GM11168 (cell line): ENCODE results near the gene SMC4.

Source experiments
- in situ Hi-C: fragments of 300-500 bp; cut with MboI; formaldehyde crosslinking; loops from one replicate; pipeline ENCODE4 v1.12.0; 2022; ENCODE audit warnings: low sequenced_read_pairs; ENCODE audit not compliant: unreplicated experiment

The SMC4 gene

DNA sequence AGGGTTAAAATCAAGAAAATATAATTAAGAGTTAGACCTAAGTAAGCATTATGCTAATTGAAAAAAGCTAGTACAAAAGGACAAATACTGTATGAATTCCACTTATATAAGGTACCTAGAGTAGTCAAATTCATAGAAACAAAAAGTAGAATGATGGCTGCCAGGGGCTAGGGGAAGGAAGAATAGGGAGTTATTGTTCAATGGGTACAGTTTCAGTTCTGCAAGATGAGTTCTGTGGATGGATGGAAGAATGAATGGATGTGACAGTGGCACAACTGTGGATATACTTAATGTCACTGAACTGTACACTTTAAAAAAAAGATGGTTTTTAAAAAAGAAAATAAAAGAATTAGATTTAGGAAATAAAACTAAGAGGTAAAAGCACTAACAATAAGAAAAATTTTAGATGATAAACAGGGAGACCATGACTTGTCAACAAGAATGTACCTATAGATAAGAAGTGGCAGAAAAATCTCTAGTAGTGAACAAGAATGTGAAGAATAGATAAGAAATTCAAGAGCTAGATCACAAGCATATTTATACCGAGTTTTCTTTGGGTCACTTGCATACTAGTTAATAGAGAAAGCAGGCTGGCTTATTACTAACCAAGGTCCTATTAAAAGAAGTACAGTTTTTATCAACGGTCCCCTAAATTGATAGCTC is 6.0 kb upstream of the SMC4 start:
- in situ Hi-C loops = no loop called here

DNA sequence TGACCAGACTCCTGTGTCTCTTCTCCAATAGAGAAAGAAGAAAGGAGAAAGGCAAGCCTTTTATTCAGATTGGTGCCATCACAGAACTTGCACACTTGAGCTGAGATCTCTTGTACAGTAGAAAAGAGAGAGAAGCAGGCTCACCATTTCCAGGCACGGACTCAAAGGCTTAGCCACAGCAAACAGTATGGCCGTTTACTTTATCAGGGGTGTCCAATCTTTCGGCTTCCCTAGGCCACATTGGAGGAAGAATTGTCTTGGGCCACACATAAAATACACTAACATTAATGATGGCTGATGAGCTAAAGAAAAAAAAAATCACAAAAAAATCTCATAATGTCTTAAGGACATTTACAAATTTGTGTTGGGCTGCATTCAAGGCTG is 5.4 kb upstream of the SMC4 start:
- in situ Hi-C loops = no loop called here

DNA sequence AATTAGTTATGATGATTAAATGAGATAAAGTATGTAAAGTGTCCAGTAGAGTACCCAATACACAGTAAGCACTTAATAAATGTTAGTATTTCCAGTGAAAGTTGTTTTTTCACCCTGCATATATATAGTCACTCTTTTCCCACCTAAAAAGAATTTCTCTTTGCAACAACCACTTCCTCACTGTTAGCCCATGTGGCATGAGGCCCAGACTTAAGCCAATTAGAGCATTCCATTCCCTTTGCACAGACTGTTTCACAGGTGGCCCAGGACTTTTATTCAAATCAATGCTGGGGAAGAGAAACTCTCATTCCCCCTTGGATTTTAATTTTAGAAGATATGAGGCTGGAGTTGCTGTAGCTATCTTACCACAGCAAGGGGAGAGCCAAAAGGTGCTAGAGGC is 4.2 kb upstream of the SMC4 start:
- in situ Hi-C loops = no loop called here

DNA sequence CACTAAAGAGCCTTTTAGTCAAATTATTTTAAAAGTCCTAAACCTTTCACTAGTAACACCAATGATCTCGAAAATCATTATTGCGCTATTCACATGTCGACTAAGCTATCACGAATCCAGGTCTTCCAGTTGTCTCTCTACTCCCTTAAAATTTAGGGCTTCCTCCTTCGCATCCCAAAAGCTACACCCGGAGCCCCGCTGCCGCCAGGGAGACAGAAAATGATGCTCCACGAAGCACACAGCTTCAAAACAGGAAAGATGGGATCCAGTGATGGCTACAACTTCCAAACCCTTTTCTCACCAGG is 678 bp upstream of the SMC4 start:
- in situ Hi-C loops = no loop called here

DNA sequence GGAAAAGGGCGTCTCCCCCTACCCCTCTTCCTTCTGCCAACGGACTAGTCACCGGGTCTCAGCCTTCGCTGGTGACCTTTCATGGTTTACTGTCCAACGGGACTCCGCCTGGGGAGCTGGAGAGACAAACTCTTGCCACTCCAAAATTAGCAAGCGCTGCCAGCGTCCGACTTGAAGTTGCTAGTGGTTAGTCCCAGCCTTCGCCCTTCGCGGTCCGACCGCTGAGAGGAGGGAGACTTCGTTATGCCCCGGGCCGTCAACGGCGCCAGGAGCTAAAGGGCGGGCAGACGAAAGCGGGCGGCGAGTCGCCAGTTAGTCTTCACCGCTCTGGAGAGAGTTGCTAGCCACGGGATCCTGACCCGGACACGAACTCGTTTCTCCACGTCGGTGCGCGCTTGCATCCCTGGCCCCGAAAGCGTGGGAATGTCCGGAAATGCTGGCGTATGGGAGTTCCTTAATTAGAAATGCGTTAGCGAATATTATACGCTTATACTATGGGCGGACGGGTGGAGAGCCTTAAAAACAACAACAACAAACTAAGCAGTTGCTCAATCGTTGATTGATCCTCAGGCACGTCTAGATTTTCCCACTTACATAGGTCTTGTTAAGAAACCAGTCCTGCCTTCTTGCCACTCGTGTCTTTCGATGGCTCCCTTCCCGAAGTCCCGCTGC is 716 bp downstream of the SMC4 start:
- in situ Hi-C loops = no loop called here

DNA sequence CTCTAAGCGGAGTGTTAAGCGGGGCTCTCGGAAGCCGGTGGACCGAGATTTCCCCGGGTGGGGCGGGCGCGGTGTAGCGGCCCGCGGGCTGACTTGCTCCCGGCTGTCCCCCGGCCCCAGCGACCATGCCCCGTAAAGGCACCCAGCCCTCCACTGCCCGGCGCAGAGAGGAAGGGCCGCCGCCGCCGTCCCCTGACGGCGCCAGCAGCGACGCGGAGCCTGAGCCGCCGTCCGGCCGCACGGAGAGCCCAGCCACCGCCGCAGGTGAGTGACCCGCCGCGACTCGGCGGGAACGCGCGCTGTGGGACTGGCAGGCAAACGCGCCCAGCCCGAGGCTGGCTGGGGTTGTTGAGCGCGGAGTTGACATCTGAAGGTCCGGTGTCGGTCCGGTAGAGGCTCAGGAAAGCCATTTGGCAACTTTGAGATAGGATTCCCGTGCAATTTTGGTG is 1.3 kb downstream of the SMC4 start:
- in situ Hi-C loops = no loop called here

DNA sequence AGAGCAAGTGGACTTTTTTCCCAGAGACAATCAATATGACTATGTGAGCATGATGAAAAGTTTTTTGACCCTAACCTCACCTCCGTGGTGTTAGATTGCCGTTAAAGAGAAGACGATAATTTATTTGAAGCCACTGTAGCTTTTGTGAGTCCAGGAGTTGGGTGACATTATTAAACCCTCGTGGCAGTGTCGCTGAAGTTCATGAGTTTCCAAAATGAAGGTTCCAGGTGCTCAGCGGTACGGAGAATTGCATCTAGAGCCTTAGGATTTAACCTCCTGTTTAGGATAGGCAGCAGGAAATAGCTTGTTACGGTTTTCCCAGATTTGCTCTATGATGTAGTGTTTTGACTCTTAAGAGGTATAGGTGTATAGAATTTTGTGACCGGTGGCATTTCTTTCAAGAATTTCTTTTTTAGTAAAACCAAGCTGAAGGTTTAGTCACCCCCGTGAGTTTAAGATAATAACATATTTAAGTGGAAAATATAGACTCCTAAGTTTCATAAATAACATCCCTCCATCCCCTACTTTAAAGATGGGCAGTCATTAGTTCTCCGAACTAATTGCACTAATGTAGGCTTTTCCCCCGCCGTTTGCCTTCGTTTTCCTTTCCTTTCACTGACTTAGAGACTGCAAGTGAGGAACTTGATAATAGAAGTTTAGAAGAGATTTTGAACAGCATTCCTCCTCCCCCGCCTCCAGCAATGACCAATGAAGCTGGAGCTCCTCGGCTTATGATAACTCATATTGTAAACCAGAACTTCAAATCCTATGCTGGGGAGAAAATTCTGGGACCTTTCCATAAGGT is 2.0 kb downstream of the SMC4 start:
- in situ Hi-C loops = no loop called here

DNA sequence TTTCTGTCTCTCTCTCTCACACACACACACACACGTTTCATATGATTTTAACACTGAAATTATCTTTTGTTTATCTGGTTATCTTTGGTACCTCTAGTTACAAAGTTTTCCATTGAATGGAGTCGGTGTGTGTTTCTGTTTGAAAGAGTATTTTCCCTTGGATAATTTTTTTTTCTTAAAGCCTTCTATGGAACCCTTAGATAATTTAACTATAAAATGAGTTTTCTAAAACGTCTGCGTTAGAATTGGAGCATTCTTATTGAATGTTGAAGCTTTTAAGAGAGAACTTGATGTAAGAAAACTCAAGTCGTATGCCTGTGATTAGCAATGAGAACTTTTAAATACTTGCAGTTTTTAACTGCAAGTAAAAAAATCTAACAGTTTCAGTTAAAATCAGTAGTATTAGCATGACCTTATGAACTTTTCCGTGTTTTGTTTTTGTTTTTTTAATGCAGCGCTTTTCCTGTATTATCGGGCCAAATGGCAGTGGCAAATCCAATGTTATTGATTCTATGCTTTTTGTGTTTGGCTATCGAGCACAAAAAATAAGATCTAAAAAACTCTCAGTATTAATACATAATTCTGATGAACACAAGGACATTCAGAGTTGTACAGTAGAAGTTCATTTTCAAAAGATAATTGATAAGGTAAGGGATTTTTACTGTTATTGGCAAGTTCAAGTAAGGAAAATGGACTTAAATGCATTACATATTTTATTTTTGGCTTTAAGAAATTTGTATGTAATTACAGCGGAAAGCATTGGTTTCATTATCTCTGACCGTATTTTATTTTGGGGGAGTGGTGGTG is 3.0 kb downstream of the SMC4 start:
- in situ Hi-C loops = no loop called here

DNA sequence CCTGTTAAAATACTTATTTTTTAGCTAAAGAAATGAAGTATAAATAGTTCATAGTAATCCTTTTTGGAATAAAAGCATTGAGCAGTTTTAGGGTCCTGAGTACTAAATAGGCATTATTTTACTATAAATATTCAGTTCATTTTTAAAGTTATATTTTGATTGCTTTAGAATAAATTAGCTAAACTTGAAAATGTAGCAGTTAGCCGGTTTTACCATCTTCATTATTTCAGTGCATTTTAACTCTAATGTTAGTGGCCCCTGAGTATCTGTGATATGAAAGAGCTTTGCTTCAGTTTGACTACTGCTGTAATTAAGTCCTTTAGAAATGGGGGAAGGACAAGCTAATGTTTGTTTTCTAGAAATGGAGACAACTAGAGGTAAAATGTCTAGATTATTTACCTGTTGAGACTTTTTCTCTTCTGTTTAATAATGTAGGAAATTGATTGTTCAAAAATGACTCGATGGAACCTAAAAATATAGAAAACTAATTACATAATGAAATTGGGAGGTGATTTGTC is 3.6 kb downstream of the SMC4 start:
- in situ Hi-C loops = no loop called here

DNA sequence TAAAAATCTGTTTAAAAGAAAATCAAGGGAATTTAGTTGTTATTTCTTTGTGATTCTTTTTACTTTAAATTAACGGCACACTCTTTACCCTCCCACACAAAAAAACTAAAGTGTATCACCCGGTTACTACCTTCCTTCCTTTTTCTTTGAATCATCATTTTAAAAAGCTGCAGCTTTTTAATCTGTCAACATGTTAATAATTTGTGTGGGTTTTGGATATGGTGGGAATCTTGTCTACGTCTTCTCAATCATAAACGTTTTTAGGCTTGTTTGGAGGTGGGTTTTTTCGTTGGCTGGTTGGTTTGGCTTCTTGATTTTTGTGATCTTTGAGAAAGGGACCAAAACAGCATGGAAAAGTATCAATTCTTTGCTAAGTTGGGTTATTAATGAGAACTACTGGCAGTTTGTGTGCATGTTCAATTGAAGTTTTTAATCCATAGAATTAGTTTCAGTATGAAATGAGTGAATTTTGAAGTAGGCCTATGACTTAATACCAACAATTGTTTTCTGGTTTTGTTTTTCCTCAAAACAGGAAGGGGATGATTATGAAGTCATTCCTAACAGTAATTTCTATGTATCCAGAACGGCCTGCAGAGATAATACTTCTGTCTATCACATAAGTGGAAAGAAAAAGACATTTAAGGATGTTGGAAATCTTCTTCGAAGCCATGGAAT is 4.5 kb downstream of the SMC4 start:
- in situ Hi-C loops = no loop called here

DNA sequence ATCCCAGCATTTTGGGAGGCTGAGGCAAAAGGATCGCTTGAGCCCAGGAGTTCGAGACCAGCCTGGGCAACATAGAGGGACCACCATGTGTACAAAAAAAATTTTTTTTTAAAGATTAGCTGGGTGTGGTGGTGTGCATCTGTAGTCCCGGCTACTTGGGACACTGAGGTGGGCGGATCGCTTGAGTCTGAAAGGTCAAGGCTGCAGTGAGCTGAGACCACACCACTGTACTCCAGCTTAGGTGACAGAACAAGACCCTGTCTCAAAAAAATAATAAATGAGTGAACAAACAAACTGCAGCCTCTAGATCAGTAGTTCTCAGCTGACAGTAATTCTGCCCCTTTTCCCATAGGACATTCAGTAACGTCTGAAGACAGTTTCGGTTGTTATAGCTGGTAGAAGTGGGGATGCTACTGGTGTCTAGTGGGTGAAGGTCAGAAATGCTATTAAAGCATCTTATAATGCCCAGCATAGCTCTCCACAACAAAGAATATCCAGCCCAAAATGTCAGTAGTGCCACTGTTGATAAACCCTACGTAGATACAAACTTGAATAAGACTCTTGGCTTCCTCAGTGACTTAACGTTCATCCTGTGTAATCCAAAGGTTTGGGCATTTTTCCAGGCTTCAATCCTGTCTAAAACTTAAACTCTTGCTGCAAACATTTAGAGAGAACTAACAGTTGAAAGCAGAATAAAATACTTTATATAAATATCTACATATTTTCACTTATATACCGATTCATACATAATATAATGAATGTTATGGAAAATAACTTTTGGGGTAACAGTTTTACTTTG is 10.6 kb downstream of the SMC4 start:
- in situ Hi-C loops = no loop called here

DNA sequence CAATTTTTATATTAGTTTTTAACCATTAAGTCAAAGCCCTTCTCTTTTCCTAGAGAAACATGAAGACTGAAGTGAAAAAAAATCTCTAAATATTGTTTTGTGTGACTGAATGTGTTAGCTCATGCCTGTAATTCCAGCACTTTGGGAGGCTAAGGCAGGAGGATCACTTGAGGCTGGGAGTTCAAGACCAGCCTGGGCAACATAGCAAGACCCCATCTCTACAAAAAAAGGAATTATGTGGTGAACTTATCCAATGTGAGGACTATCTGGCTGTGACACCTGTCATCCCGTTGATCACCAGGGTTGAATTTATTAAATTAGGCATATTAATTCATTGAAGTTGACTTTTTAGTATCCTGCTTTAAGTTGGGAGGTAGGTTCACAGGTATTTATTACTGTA is 13.0 kb downstream of the SMC4 start:
- in situ Hi-C loops = no loop called here

DNA sequence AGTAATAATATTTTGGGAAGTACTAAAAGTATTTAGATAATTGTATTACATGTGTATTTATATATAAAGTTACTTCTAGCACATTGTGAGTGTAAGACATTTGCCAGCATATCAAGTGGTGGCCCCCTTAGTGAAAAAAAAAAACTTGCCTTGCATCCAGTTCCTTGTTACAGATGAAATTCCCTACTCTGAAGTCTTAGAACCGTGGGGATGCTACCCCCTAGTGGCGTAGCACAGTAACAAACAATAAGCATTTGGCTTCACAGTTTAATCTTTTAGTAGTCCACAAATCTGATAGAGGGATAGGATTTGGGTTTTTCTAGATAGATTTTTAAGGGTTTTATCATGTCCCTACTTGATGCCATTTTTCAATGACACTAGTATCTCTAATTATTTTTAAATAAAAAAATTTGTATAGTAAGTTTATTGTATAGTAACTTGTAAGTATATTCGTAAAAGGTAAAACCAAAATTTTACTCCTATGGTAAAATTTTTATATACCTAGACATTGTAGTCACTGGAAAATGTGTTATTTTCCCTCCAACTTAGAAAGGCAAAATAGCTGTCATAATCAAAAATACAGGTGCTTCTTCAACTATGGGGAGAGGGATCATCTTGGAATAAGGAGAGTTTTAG is 14.3 kb downstream of the SMC4 start:
- in situ Hi-C loops = no loop called here

DNA sequence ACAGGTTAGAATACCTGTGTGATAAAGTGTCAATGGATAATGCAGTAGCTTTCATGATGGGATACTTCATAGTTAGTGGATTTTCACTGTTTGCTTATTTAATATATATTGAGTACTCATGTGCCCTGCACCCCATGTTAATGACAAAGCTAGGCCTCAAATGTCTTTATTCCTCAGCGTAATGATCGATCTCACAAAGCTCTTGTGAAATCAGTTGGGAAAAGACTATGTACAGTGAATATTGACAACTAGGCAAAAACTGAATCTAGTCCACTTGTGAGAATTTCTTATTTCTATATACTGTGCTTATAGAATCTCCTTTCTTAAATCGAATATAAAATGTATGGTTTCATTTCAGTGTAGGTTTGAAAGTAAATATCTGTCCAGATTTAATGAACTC is 17.9 kb downstream of the SMC4 start:
- in situ Hi-C loops = no loop called here

DNA sequence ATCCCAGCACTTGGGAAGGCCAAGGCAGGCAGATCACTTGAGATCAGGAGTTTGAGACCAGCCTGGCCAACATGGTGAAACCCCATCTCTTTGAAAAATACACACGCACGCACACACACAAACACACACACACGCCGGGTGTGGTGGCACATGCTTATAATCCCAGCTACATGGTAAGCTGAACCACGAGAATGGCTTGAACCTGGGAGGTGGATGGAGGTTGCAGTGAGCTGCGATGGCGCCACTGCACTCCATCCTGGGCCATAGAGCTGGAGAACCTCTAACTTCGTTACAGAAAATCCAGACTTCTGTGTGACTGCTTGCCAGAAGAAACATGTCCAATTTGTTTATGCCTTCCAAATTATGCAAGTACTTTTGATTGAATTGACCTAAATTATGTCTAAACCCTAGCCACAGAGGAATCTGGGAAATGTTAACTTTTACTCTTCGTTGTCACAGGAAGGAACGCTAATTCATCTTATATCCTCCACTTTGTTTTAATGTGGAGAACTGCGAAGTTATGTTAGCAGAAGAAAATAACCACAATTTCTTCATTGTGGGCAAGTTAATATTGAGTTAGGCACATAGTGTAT is 28.5 kb downstream of the SMC4 start:
- in situ Hi-C loops = no loop called here

DNA sequence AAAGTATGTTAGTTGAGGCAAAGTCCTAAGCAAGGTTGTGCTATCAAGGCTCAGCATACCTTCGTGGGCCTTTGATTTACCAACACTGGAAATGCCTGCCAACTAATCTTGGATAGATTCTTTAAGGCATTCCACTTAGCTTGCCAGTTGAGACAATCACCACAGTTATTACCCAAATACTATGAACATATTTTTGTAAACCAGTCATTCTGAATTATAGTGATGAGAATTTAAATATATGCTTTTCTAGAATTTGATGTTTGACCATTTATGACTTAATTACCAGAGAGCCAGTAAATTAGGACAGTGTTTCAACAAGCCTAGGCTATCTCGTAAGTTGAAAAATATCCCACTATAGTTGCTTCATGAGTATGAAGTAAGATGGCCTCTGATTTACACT is 34.6 kb downstream of the SMC4 start:
- in situ Hi-C loops = no loop called here

DNA sequence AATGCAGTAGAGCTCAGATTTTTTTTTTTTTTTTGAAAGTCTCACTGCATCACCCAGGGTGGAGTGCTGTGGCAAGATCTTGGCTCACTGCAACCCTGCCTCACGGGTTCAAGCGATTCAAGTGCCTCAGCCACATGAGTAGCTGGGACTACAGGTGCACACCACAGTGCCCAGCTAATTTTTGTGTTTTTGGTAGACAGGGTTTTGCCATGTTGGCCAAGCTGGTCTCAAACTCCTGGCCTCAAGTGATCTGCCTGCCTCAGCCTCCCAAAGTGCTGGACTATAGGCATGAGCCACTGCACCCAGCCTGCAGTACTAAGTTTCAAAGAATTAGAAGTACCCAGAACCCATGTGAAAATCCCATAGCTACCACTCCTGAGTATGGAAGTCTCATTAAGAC is 35.6 kb downstream of the SMC4 start:
- in situ Hi-C loops = no loop called here

DNA sequence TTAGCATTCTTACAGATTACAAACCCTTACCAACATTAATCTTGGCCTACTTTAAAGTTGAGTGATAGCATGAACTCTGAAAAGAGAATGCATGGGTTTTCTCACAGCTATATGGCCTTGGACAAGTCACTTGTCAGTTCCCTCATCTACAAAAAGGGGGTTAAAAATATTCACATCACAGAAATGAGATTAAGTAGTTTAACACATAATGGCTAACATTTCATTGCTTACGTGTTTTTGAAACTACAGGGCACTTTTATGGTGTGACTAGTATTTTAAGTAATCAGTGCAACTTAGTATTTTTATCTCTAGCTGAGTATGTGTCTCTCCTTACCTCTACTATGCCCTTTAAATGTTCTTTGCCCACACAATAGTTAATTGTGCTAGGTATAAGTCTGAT is 36.3 kb downstream of the SMC4 start:
- in situ Hi-C loops = no loop called here

DNA sequence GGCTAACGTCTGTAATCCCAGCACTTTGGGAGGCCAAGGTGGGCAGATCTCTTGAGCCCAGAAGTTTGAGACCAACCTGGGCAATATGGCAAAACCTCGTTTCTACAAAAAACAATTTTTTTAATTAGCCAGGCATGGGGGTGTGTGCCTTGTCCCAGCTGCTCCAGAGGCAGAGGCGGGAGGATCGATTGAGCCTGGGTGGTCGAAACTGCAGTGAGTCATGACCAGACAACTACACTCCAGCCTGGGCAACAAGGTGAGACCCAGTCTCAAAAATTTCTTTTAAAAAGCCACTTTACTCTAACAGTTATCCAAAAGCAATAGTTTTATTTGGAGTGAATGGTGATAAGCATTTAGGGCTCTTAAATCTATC is 37.6 kb downstream of the SMC4 start:
- in situ Hi-C loops = no loop called here
